Neural progenitor cell (in vitro differentiated cells): ENCODE data around the gene ANO3. TPM values are rescaled to one million over a fixed set of nuclear protein-coding genes. Genes with fewer than 3 reads are reported as not detected.

Experiments
- DNase-seq: peaks from one replicate; pipeline ENCODE4 v3.0.0-alpha.2; 2016; ENCODE audit warnings: low spot score
- H2AFZ ChIP-seq: fragments of 200-600 bp; sonication (generic); replicated peaks from 2 replicates; pipeline ENCODE4 v1.6.1; 2016; ENCODE audit warnings: antibody characterized with exemption
- H3F3A ChIP-seq: fragments of 200-600 bp; sonication (generic); 2 replicates; pipeline ENCODE4 v1.6.1; 2016; ENCODE audit warnings: antibody characterized with exemption, low read depth
- H3K27ac ChIP-seq: fragments of 200-600 bp; sonication (generic); 2 replicates; pipeline ENCODE4 v1.5.1; 2016; ENCODE audit warnings: mild to moderate bottlenecking
- H3K27me3 ChIP-seq: fragments of 200-600 bp; sonication (generic); 2 replicates; pipeline ENCODE4 v1.6.1; 2016; ENCODE audit warnings: mild to moderate bottlenecking, moderate library complexity
- H3K36me3 ChIP-seq: fragments of 200-600 bp; sonication (generic); 2 replicates; pipeline ENCODE4 v1.5.1; 2016
- H3K4me1 ChIP-seq: fragments of 200-600 bp; sonication (generic); 2 replicates; pipeline ENCODE4 v1.6.1; 2016; ENCODE audit warnings: mixed run types
- H3K4me2 ChIP-seq: fragments of 200-600 bp; sonication (generic); 2 replicates; pipeline ENCODE4 v1.6.1; 2016
- H3K4me3 ChIP-seq: fragments of 200-600 bp; sonication (generic); 2 replicates; pipeline ENCODE4 v1.5.1; 2016
- H3K79me2 ChIP-seq: fragments of 200-600 bp; sonication (generic); 2 replicates; pipeline ENCODE4 v1.6.1; 2016; ENCODE audit warnings: low read depth
- H3K9ac ChIP-seq: fragments of 200-600 bp; sonication (generic); 2 replicates; pipeline ENCODE4 v1.6.1; 2016
- H3K9me3 ChIP-seq: fragments of 200-600 bp; sonication (generic); 2 replicates; pipeline ENCODE4 v1.5.1; 2016; ENCODE audit warnings: low read depth
- H4K20me1 ChIP-seq: fragments of 200-600 bp; sonication (generic); 2 replicates; pipeline ENCODE4 v1.6.1; 2016; ENCODE audit warnings: low read depth
- H3K27ac Mint-ChIP-seq: 3 replicates; pipeline ENCODE4 v1.8.0; 2021; ENCODE audit warnings: mixed read lengths
- H3K27me3 Mint-ChIP-seq: 2 replicates; pipeline ENCODE4 v1.8.0; 2022; ENCODE audit warnings: low read depth, mild to moderate bottlenecking, inconsistent platforms, moderate library complexity, mixed read lengths; ENCODE audit not compliant: insufficient read depth
- H3K36me3 Mint-ChIP-seq: 3 replicates; pipeline ENCODE4 v1.8.0; 2021; ENCODE audit warnings: mixed read lengths
- H3K4me1 Mint-ChIP-seq: 3 replicates; pipeline ENCODE4 v1.8.0; 2021; ENCODE audit warnings: mixed read lengths
- H3K4me3 Mint-ChIP-seq: 3 replicates; pipeline ENCODE4 v1.8.0; 2021; ENCODE audit warnings: mild to moderate bottlenecking, moderate library complexity, mixed read lengths
- H3K9me3 Mint-ChIP-seq: 3 replicates; pipeline ENCODE4 v1.8.0; 2020; ENCODE audit warnings: mixed read lengths
- EZH2 ChIP-seq: fragments of 200-600 bp; sonication (generic); IDR thresholded peaks from 2 replicates; pipeline ENCODE4 v1.6.1; 2017; ENCODE audit warnings: antibody characterized with exemption, mild to moderate bottlenecking, moderate library complexity
- EZH2phosphoT487 ChIP-seq: fragments of 200-600 bp; sonication (generic); IDR thresholded peaks from 2 replicates; pipeline ENCODE4 v1.6.1; 2017; ENCODE audit warnings: antibody characterized with exemption
- total RNA-seq: library from RNA; depleted of rRNA; stranded (reverse); fragments of >200 nt; gene quantifications from 2 replicates; pipeline ENCODE4 v1.2.3, GENCODE V29; 2015; ENCODE audit warnings: low replicate concordance
- TF ChIP-seq, protein P1 (sequence below): fragments of 200-600 bp; sonication (generic); IDR thresholded peaks from 2 replicates; pipeline ENCODE4 v1.5.1; 2017; ENCODE audit warnings: antibody characterized with exemption, mild to moderate bottlenecking

The ANO3 gene
- total RNA-seq, 1 donor from 2014 or later = 2.5 TPM

DNA sequence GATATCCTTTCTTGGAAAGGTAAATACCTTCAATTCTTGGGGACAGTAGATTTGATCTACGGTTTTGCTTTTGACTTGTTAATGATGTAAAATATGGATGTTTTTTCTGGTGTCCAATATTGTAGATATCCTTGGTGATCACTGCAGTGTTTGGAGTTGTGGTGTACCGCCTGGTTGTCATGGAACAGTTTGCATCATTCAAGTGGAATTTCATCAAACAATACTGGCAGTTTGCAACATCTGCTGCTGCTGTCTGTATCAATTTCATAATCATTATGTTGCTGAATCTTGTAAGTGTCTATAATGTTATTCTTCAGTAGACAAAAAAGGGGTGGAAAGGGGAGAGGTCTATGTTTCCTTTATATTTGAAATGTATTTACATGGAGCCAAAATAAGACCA is 267.5 kb downstream of the ANO3 start:
- DNase-seq = no peak
- Mint-ChIP-seq H3K27ac (no peak overlapping the region), H3K27me3 (peaks cover 3% of the 10 kb centered on the region), H3K4me3 (no peak overlapping the region), H3K4me1 (peaks cover 2% of the 10 kb centered on the region), H3K36me3 (peaks cover 3% of the 10 kb centered on the region), H3K9me3 (no peaks in the 10 kb centered on the region)
- no peak overlapping the region for H2AFZ ChIP-seq
- no peaks in the 10 kb centered on the region for H3K27me3 ChIP-seq
- H3K79me2 ChIP-seq = no peaks in the 10 kb centered on the region
- no peaks in the 10 kb centered on the region for H3F3A ChIP-seq
- H3K9ac ChIP-seq = no peak overlapping the region
- H4K20me1 ChIP-seq = no peaks in the 10 kb centered on the region
- H3K27ac ChIP-seq = no peak overlapping the region
- no peak overlapping the region for H3K4me3 ChIP-seq
- no peaks in the 10 kb centered on the region for H3K4me1 ChIP-seq
- H3K4me2 ChIP-seq = no peak overlapping the region
- TF ChIP-seq, protein P1, sequence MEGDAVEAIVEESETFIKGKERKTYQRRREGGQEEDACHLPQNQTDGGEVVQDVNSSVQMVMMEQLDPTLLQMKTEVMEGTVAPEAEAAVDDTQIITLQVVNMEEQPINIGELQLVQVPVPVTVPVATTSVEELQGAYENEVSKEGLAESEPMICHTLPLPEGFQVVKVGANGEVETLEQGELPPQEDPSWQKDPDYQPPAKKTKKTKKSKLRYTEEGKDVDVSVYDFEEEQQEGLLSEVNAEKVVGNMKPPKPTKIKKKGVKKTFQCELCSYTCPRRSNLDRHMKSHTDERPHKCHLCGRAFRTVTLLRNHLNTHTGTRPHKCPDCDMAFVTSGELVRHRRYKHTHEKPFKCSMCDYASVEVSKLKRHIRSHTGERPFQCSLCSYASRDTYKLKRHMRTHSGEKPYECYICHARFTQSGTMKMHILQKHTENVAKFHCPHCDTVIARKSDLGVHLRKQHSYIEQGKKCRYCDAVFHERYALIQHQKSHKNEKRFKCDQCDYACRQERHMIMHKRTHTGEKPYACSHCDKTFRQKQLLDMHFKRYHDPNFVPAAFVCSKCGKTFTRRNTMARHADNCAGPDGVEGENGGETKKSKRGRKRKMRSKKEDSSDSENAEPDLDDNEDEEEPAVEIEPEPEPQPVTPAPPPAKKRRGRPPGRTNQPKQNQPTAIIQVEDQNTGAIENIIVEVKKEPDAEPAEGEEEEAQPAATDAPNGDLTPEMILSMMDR = no peak
- TF ChIP-seq EZH2phosphoT487 = no peak
- no peaks in the 10 kb centered on the region for H3K36me3 ChIP-seq
- H3K9me3 ChIP-seq = no peaks in the 10 kb centered on the region

DNA sequence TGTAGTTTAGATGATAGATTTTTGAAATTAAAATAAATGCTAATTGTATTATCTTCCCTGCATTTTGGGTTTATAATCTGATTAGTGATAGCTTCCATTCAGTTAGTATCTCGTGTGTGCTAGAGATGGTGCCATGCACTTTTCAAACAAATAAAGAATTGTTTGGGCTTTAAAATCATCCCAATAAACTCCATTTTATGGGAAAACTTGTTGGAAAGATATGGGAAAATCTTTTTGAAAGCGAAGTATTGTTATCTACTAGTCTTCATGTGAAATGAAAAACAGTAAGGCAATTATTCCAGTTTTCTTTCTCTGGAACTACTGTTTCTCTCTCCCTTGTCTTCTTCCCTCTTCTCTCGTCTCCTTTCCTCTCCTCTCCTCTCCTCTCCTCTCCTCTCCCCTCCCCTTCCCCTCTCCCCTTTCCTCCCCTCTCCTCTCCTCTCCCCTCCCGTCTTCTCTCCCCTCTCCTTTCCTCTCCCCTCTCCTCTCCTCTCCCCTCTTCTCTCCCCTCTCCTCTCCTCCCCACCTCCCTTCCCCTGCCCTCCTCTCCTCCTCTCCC is 268.0 kb downstream of the ANO3 start:
- H3K27me3 Mint-ChIP-seq = peaks cover 3% of the 10 kb centered on the region
- no peak overlapping the region for H3K4me3 Mint-ChIP-seq
- peaks cover 2% of the 10 kb centered on the region for H3K4me1 Mint-ChIP-seq
- Histone ChIP-seq H3F3A (no peaks in the 10 kb centered on the region), H3K79me2 (no peaks in the 10 kb centered on the region), H3K36me3 (no peaks in the 10 kb centered on the region), H3K9ac (no peak overlapping the region), H3K4me3 (no peak overlapping the region), H3K9me3 (no peaks in the 10 kb centered on the region), H3K4me2 (no peak overlapping the region), H2AFZ (no peak overlapping the region), H4K20me1 (no peaks in the 10 kb centered on the region), H3K4me1 (no peaks in the 10 kb centered on the region), H3K27ac (no peak overlapping the region), H3K27me3 (no peaks in the 10 kb centered on the region)
- peaks cover 3% of the 10 kb centered on the region for H3K9me3 Mint-ChIP-seq
- H3K27ac Mint-ChIP-seq = no peak overlapping the region
- peaks cover 3% of the 10 kb centered on the region for H3K36me3 Mint-ChIP-seq
- no peak for DNase-seq
- TF ChIP-seq, protein P1 = no peak
- no peak for TF ChIP-seq EZH2
- TF ChIP-seq EZH2phosphoT487 = no peak

- Histone ChIP-seq H3K27me3 (no peaks in the 10 kb centered on the region), H2AFZ (no peak overlapping the region), H3K4me3 (no peak overlapping the region), H3K27ac (no peak overlapping the region), H3F3A (no peaks in the 10 kb centered on the region), H3K9me3 (no peaks in the 10 kb centered on the region), H3K79me2 (no peaks in the 10 kb centered on the region), H3K9ac (no peak overlapping the region), H4K20me1 (no peaks in the 10 kb centered on the region), H3K4me1 (peaks cover 7% of the 10 kb centered on the region), H3K36me3 (no peaks in the 10 kb centered on the region), H3K4me2 (no peak overlapping the region)
- no peak for DNase-seq
- Mint-ChIP-seq H3K27ac (no peak overlapping the region), H3K4me1 (no peaks in the 10 kb centered on the region), H3K9me3 (peaks cover 16% of the 10 kb centered on the region), H3K27me3 (peaks cover 2% of the 10 kb centered on the region), H3K36me3 (no peaks in the 10 kb centered on the region), H3K4me3 (no peak overlapping the region)
- TF ChIP-seq, protein P1 = no peak
- TF ChIP-seq EZH2phosphoT487 = no peak
- no peak for TF ChIP-seq EZH2
These were observed 276.0 kb downstream of the ANO3 start for GRCh38 chr11:26607725-26608506.
